Mucosa of stomach (tissue), 1 donor: ENCODE data around the gene NETO2.
"Not testable (repeated sequence)": the region's sequence is repeated elsewhere in the genome, so short reads cannot be mapped to it uniquely, and the experiment has no call there.

Experiments used
- H3K27me3 ChIP-seq: one replicate; pipeline ENCODE4 v1.7.0; 2013; ENCODE audit warnings: mild to moderate bottlenecking, low read length; ENCODE audit not compliant: control insufficient read depth, insufficient read depth
- H3K36me3 ChIP-seq: one replicate; pipeline ENCODE4 v1.7.0; 2013; ENCODE audit warnings: low read length; ENCODE audit not compliant: control insufficient read depth, insufficient read depth
- H3K4me1 ChIP-seq: one replicate; pipeline ENCODE4 v1.7.0; 2013; ENCODE audit warnings: mild to moderate bottlenecking, low read length; ENCODE audit not compliant: control insufficient read depth, insufficient read depth
- H3K4me3 ChIP-seq: one replicate; pipeline ENCODE4 v1.7.0; 2013; ENCODE audit warnings: low read length
- H3K9ac ChIP-seq: one replicate; pipeline ENCODE4 v1.7.0; 2013; ENCODE audit warnings: mild to moderate bottlenecking, low read length, moderate library complexity
- H3K9me3 ChIP-seq: one replicate; pipeline ENCODE4 v1.7.0; 2013; ENCODE audit warnings: mild to moderate bottlenecking, low read length, moderate library complexity; ENCODE audit not compliant: control insufficient read depth
- donor health status: Pancreatic carcinoma.

NETO2 gene

GRCh38 chr16:47143677-47144558 lies at the start of gene NETO2:
Gene NETO2, minus strand, starts transcription at chr16:47143945. Its CDS starts 333 bp downstream, at chr16:47143612.
- H3K4me3 ChIP-seq = peak within 1 kb of the TSS; percentile 20
- H3K36me3 ChIP-seq = no peaks in the 10 kb centered on the region
- no peak within 1 kb of the TSS for H3K9ac ChIP-seq
- peaks cover 6% of the 10 kb centered on the region for H3K4me1 ChIP-seq
- no peaks in the 10 kb centered on the region for H3K9me3 ChIP-seq
- peaks cover 21% of the 10 kb centered on the region for H3K27me3 ChIP-seq

GRCh38 chr16:47182318-47182717 lies 38.6 kb upstream of the NETO2 start:
- Histone ChIP-seq H3K9me3 (no peaks in the 10 kb centered on the region), H3K4me1 (no peaks in the 10 kb centered on the region), H3K4me3 (no peak overlapping the region), H3K27me3 (no peaks in the 10 kb centered on the region), H3K9ac (no peak overlapping the region), H3K36me3 (no peaks in the 10 kb centered on the region)

- not testable (repeated sequence) for H3K36me3 ChIP-seq, H3K9ac ChIP-seq, H3K9me3 ChIP-seq, H3K4me1 ChIP-seq, H3K4me3 ChIP-seq, H3K27me3 ChIP-seq
Measured at GRCh38 chr16:47181066-47181465, 37.3 kb upstream of the NETO2 start.

GRCh38 chr16:47180073-47180472 lies 36.3 kb upstream of the NETO2 start:
- Histone ChIP-seq H3K9me3 (no peaks in the 10 kb centered on the region), H3K9ac (no peak overlapping the region), H3K4me3 (no peak overlapping the region), H3K4me1 (no peaks in the 10 kb centered on the region), H3K27me3 (no peaks in the 10 kb centered on the region), H3K36me3 (no peaks in the 10 kb centered on the region)

GRCh38 chr16:47175152-47175551 lies 31.4 kb upstream of the NETO2 start:
- Histone ChIP-seq H3K9me3 (no peaks in the 10 kb centered on the region), H3K4me1 (no peaks in the 10 kb centered on the region), H3K4me3 (no peak overlapping the region), H3K9ac (no peak overlapping the region), H3K27me3 (no peaks in the 10 kb centered on the region), H3K36me3 (no peaks in the 10 kb centered on the region)

GRCh38 chr16:47162670-47163420 lies 19.1 kb upstream of the NETO2 start:
- H3K4me1 ChIP-seq = no peaks in the 10 kb centered on the region
- no peaks in the 10 kb centered on the region for H3K9me3 ChIP-seq
- no peaks in the 10 kb centered on the region for H3K27me3 ChIP-seq
- H3K36me3 ChIP-seq = no peaks in the 10 kb centered on the region
- H3K9ac ChIP-seq = no peak overlapping the region
- H3K4me3 ChIP-seq = no peak overlapping the region

- no peak overlapping the region for H3K4me3 ChIP-seq
- no peaks in the 10 kb centered on the region for H3K27me3 ChIP-seq
- H3K9ac ChIP-seq = no peak overlapping the region
- H3K36me3 ChIP-seq = no peaks in the 10 kb centered on the region
- no peaks in the 10 kb centered on the region for H3K9me3 ChIP-seq
- H3K4me1 ChIP-seq = no peaks in the 10 kb centered on the region
Measured at GRCh38 chr16:47161464-47161863, 17.7 kb upstream of the NETO2 start.

- no peaks in the 10 kb centered on the region for H3K27me3 ChIP-seq
Measured at GRCh38 chr16:47160422-47160821, 16.7 kb upstream of the NETO2 start.

GRCh38 chr16:47158992-47159391 lies 15.2 kb upstream of the NETO2 start:
- H3K9me3 ChIP-seq = no peaks in the 10 kb centered on the region
- H3K36me3 ChIP-seq = no peaks in the 10 kb centered on the region
- no peak overlapping the region for H3K9ac ChIP-seq
- no peaks in the 10 kb centered on the region for H3K4me1 ChIP-seq
- no peaks in the 10 kb centered on the region for H3K27me3 ChIP-seq
- H3K4me3 ChIP-seq = no peak overlapping the region

More at GRCh38 chr16:47160422-47160821, 16.7 kb upstream of the NETO2 start:
- no peak overlapping the region for H3K4me3 ChIP-seq
- H3K9ac ChIP-seq = no peak overlapping the region
- H3K9me3 ChIP-seq = no peaks in the 10 kb centered on the region
- no peaks in the 10 kb centered on the region for H3K4me1 ChIP-seq
- no peaks in the 10 kb centered on the region for H3K36me3 ChIP-seq

GRCh38 chr16:47156680-47157215 lies 13.0 kb upstream of the NETO2 start:
- no peak overlapping the region for H3K4me3 ChIP-seq
- H3K4me1 ChIP-seq = no peaks in the 10 kb centered on the region
- no peaks in the 10 kb centered on the region for H3K9me3 ChIP-seq
- H3K27me3 ChIP-seq = no peaks in the 10 kb centered on the region
- H3K9ac ChIP-seq = no peak overlapping the region
- H3K36me3 ChIP-seq = no peaks in the 10 kb centered on the region

- H3K27me3 ChIP-seq, H3K36me3 ChIP-seq, H3K9me3 ChIP-seq, H3K9ac ChIP-seq, H3K4me1 ChIP-seq, H3K4me3 ChIP-seq: not testable (repeated sequence)
Measured at GRCh38 chr16:47152501-47152900, 8.8 kb upstream of the NETO2 start.

- peaks cover under 1% of the 10 kb centered on the region for H3K27me3 ChIP-seq
- no peaks in the 10 kb centered on the region for H3K4me1 ChIP-seq
- no peak overlapping the region for H3K4me3 ChIP-seq
- H3K9ac ChIP-seq = no peak overlapping the region
- no peaks in the 10 kb centered on the region for H3K36me3 ChIP-seq
- H3K9me3 ChIP-seq = no peaks in the 10 kb centered on the region
Measured at GRCh38 chr16:47150067-47150466, 6.3 kb upstream of the NETO2 start.
